ENCODE data around the gene ITPR3.
"Not testable (repeated sequence)": the region's sequence is repeated elsewhere in the genome, so short reads cannot be mapped to it uniquely, and the experiment has no call there.

Gene ITPR3

DNA sequence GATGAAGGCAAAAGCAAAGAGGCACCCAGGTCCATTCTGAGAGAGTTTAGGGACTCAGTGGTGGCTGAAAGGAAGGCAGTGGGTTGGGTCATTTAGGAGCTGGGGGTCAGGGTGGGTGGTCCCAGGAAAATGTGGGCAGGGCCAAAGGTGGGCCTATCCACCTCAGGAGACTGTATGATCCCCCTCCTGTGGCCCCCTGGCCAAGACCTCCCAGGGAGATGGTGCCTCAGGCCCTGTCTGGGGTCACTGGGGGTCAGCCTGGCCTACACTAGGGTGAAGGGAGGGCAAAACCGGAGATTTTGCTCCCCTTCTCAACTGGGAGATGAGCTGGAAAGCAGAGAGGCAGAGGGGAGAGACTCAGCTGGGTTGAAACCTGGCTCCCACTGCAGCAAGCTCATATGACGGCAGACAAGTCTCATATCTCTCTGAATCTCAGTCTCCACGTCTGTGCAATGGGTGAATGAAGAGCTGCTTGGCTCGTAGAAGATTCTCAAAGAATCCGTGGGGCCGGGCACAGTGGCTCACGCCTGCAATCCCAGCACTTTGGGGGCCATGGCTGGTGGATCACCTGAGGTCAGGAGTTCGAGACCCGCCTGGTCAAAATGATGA lies 29.6 kb upstream of the ITPR3 start:
- no peak for DNase-seq (ENCODE audit: low read depth)

DNA sequence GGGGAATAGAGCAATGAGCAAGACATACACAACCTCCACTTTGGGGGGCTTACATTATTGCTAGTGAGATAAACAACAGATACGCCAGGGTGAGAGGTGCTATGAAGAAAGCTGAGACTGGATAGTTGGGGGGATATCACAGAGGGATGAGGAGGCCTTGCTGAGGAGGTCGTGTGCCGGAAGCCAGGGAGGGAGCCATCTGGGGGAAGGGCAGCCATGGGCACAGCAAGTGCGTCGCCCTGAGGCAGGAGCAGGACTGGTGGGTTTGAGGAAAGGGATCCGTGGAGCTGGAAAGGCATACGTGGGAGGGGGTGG lies 28.9 kb upstream of the ITPR3 start:
- DNase-seq (ENCODE audit: low read depth) = no peak

DNA sequence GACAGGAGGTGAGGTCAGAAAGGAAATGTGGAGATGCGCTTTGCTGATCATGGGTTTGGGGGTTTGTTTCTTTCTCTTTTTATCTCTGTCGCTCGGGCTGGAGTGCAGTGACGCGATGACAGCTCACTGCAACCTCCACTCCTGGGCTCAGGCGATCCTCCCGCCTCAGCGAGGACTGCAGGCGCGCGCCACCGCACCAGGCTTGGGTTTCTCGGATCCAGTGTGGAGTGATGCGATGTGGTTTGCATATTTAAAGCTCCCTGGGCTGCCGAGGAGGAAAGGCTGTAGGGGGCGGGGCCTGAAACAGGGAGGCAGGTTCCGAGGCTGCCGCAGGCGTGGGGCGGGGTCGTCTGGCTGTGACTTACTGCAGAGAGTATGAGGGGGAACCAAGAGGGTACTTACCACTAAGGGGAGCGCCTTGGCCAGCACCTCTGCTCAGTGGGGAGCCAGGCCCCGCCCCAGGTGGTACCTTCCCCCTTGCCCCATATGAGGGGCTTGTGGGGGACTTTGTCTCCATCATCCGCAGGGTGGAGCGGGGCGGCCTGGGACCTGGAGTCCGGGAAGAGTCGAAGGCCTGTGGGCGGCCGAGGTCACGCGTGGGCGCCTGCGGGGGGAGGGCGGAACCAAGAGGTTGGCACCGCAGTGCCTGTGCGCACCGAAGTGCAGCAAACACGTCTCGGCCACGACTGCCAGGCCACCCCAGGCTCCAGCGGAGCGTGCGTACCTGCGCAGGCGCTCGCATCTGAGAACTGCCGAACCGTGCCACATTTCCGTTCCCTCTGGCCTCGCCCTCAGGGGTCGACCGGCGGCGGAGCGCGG lies 28.3 kb upstream of the ITPR3 start:
- no peak for DNase-seq (ENCODE audit: low read depth)

DNA sequence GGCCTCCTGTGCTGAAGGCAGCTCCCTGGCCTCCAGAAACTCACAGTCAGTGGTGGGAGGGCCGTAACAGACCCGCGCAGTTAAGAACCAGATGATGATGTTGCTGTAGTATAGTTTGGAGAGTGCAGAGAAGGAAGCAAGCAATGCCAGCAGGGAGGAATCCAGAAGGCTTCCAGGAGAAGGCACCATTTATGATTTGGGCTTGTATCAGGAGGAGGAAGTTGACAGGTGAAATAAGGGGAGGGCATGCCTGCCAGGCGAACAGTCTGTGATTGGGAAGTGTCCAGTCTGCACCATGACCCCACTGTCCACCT lies 27.8 kb upstream of the ITPR3 start:
- no peak for DNase-seq (ENCODE audit: low read depth)

DNA sequence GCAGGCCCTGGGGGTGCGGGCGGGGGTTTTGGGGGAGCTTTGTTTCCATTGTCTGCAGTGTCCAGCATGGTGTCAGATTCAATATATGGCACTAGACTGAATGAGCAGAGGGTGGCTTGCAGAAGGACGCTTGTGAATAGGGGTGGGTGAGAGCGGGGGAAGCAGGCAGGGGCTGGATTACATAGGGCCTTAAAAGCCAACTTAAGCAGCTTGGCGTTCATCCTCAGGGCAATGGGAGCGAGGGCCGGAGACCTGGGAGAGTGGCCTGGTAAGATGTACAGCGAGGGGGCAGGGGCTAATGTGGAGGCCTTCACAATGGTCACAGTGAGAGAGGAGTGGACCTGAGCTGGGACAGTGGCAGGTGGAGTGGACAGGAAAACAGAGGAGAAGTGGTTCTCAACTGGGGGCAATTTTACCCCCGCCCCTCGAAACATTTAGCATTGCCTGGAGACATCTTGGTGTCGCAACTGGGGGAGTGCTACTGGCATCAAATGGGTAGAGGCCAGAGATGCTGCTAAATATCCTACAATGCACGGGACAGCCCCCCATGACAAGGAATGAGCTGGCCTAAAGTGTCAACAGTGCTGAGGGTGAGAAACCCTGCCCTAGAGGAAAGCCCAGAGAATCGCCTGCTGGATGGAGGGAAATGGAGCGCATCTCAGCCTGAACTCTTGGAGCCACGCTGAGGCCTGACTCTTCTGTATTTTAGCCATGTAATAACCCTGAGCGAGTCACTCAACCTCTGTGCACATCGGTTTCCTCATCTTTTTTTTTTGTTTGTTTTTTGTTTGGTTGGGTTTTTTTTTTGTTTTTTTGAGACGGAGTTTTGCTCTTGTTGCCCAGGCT lies 25.9 kb upstream of the ITPR3 start:
- no peak for DNase-seq (ENCODE audit: low read depth)

DNA sequence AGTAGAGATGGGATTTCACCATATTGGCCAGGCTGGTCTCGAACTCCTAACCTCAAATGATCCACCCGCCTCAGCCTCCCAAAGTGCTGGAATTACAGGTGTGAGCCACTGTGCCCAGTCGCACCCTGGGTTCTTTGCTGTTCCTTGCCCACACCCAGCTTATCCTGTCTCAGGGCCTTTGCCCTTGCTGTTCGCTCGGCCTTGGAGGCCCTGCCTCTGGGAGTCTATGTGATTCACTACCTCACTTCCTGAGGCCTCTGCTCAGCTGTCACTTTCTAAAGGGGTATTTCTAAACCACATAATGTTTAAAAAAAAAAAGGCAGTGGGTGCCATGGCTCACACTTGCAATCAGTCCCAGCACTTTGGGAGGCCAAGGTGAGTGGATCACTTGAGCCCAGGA lies 24.2 kb upstream of the ITPR3 start:
- not testable (repeated sequence) for DNase-seq (ENCODE audit: low read depth)

DNA sequence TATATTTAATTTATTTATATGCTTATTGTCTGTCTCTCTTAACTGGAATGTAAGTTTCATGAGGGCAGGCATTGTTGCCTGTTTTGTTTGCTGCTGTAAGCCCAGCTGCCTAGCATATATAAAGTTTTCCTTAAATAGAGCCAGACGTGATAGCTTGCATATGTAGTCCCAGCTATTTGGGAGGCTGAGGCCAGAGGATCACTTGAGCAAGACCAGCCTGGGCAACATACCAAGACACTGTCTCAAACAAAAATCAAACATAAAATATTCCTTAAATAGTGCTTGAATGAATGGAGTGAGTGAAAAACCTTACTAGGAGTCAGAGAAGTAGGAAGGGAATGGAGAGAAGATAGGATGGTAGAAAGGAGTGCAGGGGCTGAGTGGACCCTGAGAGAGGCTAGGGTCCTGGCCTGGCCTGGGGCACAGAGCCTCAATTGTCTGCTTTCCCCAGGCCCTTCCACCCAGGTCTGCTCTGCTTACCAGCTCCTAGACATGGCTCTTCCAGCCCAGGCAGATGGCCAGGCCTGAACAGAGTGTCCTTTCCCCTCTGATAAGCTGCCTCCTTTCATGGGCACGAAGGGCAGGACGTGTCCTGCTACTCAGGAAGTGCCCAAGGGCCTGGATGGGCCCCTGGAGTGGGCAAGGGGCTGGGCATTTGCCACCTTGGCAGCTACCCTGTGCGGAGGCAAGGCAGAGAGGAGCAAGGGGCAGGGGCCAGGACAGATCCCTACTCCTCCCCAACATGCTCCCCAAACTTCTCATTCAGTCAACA lies 23.4 kb upstream of the ITPR3 start:
- no peak for DNase-seq (ENCODE audit: low read depth)

DNA sequence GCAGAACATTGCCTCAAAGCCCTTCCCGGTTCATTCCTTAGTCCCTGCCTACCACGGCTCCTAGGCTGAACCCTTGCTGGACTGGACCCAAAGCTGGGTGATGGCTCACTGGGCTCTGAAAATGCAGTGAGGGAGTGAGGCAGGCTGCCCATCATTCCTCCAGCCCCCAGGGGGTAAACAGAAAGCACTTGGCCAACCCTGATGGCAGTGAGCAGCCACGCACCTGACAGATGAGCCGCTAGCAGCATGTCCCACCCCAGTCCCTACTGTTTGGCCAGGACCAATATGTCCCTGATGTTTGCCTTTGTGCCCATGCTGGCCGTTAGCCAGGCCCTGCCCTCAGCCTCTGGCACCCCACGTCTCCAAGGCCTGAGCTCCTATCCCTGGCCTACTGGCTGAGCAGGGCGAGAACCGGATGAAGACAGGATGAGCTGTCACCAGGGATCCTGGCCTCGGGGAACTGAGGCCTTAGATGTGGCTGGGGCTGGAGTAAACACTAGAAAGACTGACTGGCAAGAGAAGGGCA lies 21.6 kb upstream of the ITPR3 start:
- no peak for DNase-seq (ENCODE audit: low read depth)

DNA sequence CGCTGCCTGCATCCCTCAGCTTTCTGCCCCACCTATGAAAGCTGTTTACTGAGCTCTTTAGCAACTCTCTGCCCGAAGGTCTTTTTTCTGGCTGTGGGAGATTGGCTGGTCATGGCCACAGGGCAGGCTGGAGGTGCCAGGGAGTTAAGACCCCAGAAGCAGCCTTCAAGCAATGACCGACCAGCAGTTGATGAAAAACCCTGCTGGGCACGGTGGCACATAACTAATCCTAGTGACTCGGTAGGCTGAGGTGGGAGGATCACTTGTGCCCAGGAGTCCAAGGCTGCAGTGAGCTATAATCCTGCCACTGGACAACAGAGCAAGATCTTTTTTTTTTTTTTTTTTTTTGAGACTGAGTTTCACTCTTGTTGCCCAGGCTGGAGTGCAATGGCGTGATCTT lies 20.4 kb upstream of the ITPR3 start:
- no peak for DNase-seq (ENCODE audit: low read depth)

DNA sequence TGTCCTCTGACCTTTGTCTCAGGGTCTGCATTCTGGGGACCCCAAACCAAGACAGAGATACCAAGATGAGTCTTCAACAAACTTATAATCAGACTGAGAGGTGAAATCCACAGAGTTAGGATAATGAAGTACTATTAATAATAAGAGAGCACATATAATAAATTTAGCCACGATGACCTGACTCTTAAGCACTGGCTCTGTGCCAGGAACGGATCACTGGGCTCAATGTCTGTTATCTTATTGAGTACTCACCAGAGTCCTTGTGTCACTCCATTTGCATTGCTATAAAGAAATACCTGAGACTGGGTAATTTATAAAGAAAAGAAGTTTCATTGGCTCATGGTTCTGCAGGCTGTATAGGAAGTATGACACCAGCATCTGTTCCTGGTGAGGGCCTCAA lies 18.9 kb upstream of the ITPR3 start:
- no peak for DNase-seq (ENCODE audit: low read depth)

DNA sequence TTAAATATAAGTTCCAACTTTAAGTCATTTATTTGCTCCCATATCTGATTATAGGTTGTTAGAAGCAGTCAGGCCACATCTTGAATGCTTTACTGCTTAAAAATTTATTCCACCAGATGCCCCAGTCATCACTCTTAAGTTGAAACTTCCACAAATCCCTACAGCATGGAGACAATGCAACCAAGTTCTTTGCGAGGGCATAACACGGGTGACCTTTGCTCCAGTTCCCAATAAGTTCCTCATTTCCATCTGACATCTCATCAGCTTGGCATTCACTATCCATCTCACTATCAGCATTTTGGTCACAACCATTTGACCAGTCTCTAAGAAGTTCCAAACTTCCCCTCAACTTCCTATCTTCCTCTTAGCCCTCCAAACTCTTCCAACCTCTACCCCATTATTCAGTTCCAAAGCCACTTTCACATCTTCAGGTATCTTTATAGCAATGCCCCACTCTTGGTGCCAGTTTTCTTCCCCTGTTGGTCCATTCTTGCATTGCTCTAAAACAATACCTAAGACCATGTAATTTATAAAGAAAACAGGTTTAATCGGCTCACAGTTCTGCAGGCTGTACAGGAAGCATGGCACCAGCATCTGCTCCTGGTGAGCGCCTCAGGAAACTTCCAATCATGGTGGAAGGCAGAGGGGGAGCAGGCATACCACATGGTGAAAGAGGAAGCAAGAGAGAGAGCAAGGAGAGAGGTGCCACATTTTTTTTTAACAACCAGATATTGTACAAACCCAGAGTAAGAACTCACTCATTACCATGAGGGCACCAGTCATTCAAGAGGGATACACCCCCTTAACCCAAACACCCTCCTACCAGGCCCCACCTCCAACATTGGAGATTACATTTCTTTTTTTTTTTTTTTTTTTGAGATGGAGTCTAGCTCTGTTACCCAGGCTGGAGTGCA lies 15.9 kb upstream of the ITPR3 start:
- DNase-seq (ENCODE audit: low read depth) = no peak

DNA sequence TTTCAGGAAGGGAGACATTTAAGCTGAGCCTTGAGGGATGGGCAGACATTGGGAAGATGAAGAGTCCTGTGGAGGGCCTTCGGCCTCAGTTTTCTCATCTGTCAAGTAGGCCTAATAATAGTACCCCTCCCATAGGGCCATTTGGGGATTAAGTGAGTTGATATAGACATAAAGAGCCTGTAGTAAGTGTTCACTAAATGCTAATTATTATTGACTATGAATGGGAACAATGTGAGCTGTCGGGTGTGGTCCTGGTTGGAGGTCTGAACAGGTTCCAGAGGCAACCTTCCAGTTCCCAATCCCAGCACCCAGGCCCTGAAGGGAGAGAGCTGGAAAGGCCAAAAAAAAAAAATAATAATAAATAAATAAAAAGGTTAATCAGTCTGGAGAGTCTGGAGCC lies 14.5 kb upstream of the ITPR3 start:
- no peak for DNase-seq (ENCODE audit: low read depth)

DNA sequence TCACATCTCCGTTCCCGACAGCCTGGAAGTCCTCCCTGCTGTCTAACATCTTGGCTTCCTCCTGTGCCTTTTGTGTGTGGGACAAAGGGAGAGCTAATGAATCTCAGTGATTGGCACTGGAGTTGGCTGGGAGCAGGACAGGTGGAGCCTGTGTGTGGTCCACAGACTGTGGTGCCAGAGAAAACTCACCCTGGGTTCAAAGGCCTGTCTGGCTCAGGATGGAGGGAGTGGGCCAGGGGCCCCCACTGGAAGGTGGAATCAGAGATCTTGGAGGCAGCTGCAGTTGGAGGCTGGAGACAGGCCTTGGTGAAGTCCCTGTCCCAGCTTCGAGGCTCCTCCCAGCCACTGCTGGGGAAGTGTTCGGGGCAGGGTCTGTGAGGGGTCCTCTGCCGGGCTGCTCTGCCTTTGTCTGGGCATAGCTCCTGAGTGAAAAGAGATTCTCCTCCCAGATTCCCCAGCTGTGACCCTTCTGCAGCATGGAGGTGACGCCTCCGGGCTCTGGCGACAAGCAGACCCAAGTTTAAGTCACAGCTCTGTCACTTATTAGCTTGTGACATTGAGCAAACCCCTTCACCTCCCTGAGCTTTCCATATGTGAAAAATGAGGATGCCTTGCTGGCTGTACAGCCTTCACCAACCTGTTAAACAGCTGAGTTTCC lies 13.9 kb upstream of the ITPR3 start:
- DNase-seq (ENCODE audit: low read depth) = no peak

DNA sequence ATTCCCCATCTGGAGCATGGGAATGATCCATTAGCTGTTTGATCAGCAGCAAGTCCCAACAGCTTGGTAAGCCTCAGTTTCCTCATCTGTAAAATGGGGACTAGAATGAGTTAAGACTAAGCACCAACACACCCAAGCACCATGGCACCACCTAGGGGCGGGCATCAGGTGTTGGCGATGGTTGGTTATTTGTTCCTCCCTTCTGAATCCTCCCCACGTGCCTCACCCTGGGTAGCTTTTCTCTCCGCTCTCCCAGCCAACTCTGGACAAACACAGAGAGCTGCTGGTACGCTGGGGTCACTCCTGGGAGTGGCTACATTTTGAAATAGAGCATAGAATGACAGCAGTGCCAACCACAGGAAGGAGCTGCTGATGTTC lies 13.3 kb upstream of the ITPR3 start:
- DNase-seq (ENCODE audit: low read depth) = no peak

DNA sequence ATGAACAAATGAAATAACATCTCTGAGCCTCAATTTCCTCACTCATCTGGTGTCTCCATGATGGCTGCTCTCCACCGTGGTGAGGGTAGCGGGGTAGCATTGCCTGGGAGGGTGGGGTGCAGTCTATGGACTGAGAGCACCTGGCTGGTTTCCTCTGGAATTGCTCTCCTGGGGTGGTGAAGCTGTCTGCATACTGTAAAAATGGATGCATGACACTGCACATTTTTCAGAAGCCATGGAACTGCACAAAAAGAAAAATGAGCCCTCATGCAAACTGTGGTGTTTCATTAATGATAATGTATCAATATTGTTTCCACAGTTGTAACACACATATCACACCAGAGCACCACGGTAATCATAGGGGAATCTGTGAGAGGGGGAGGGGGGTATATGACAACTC lies 12.1 kb upstream of the ITPR3 start:
- no peak for DNase-seq (ENCODE audit: low read depth)

DNA sequence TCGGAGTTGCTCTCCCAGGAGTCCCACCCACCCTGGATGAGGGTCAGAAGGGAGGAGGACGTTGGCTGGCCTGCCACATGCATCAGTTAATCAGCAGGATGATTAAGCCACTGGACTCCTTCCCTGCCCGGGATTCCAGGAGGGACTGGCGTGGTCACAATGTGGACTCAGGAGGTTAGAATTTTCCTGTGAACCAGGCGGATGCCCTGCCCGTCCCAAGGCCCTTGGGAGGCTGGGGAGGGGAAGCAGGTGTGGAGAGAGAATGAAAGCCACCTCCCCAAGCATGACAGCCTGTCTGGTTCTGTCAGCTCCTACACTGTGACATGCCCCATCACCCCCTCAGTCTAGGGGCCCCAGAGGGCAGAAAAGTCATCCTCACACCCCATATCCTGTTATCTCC lies 11.6 kb upstream of the ITPR3 start:
- no peak for DNase-seq (ENCODE audit: low read depth)

DNA sequence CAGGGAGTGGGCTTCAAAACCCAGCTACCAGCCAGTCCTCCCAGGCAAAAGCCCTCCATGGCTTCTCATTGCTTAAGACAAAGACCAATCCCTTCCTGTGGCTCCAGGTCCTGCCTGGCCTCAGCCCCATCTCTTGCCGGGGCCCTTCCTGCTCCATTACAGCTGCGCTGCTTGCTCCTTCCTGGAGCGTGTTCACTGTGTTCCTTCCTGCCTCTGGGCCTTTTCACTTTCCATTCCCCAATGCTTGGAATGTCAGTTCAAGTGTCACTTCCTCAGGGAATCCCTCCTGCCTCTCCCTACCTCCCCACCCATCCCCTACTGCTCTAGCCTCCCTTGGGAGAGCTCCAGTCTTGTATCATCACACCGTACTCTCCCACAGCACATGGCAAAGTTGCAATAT lies 11.1 kb upstream of the ITPR3 start:
- no peak for DNase-seq (ENCODE audit: low read depth)

DNA sequence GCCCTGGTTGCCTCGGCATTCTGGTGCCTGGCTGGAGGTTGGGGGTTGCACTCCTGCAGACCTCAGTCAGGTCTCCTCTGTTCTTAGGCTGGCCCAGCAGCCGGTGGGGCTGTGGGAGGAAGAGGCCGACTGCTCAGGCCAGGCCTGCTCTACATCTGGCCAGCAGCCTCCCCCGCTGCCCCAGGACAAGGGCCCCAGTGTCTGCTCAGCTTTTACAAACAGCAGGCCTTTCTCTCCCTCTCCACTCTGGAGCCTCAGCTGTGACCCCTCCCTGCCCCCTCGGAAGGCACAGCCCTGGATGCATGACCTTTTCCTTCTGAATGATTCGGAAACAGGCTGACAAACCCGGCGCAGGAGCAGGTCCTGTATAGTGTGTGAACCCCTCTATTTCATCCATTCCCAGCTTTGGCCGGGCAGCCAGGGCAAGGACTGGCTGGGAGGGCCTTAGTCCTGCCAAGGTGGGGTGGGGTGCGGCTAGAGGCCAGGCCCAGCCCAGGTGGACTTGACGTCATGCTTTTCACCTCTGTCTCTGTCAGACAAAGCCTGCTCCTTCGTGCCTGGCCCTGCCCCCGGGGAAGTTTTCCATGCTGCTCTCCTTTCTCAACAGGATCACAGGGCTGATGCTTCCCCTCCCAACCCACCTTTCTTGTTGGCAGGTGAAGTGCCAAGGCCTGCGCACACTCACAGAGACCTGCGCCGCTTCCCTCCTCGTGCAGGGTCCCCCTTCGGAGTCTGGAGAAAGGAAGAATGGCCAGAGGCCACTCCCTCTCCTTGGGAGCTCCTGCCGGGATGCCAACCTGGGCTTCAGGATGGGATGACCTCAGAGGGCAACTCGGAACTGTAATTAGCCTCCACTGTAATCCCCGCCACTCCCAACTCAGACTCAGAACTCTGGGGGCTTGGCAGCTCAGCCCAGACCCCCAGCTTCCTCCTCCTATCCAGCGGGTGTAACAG lies 10.1 kb upstream of the ITPR3 start:
- no peak for DNase-seq (ENCODE audit: low read depth)

DNA sequence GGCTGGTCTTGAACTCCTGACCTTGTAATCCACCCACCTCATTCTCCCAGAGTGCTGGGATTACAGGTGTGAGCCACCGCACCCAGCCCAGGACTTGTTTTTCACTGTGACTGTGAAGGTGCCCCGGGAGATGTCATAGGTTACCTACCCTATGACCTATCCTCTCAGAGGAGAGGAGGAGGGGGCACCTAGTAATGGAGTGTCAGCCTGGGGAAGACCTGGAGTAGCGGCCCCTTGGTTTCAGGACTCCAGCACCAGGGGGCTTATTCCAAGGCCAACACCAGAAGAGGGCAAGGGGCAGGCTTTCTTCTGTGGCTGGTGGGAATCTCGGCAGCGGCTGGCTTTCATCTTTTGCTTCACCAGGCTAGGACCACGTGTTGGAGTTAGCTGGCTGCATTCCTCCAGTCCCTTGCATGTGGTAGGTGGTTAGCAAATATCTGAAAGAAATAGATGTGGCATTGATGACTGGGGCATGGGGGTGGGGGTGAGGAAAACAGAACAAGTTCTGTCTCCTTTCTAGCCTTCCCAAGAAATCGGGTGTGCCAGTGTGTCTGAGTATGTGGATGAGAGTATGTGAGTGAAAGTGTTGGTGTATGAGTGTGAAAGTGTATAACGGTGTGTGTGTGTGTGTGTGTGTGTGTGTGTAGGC lies 7.9 kb upstream of the ITPR3 start:
- no peak for DNase-seq (ENCODE audit: low read depth)

All from non-pigmented ciliary epithelial cell (primary cell).